Activated CD4-positive, alpha-beta memory T cell treated with anti-CD3 and anti-CD28 coated beads, Interleukin-2, amount 10 ng/mL, durations not matched to agents 7 days and 5 days (primary cell): Measurements from ENCODE around the gene IL22RA2. TPM values are rescaled to one million over a fixed set of nuclear protein-coding genes. Genes with fewer than 3 reads are reported as not detected.

Source experiments
- CTCF ChIA-PET: fragments of 350-600 bp; sonication (Branson Sonifier 250); formaldehyde crosslinking; loops from one replicate; lab custom pipeline; 2021; ENCODE audit warnings: antibody characterized with exemption, inconsistent platforms; lab: Charles Lee
- POLR2A ChIA-PET: fragments of 350-600 bp; sonication (Branson Sonifier 250); formaldehyde crosslinking; loops from one replicate; lab custom pipeline; 2021; ENCODE audit warnings: antibody characterized with exemption; lab: Charles Lee
- DNase-seq: peaks from one replicate; pipeline ENCODE4 v3.0.0-alpha.2; 2020
- H3K27ac Mint-ChIP-seq: one replicate; pipeline ENCODE4 v1.8.0; 2021; ENCODE audit warnings: mild to moderate bottlenecking, mixed read lengths
- H3K27me3 Mint-ChIP-seq: one replicate; pipeline ENCODE4 v1.8.0; 2021; ENCODE audit warnings: mixed read lengths
- H3K36me3 Mint-ChIP-seq: one replicate; pipeline ENCODE4 v1.8.0; 2021; ENCODE audit warnings: low read depth, mixed read lengths
- H3K4me1 Mint-ChIP-seq: one replicate; pipeline ENCODE4 v1.8.0; 2021; ENCODE audit warnings: mixed read lengths
- H3K4me3 Mint-ChIP-seq: one replicate; pipeline ENCODE4 v1.8.0; 2021; ENCODE audit warnings: mild to moderate bottlenecking, mixed read lengths
- H3K9me3 Mint-ChIP-seq: one replicate; pipeline ENCODE4 v1.8.0; 2021; ENCODE audit warnings: mixed read lengths
- total RNA-seq, 2 experiments: library from RNA; stranded (reverse); gene quantifications; one replicate each; pipeline ENCODE4 v1.2.3, GENCODE V29; 2021

The IL22RA2 gene
- total RNA-seq, 2 experiments from 2014 or later: not detected

GRCh38 chr6:137156650-137157049 is 16.8 kb downstream of the IL22RA2 start:
- Mint-ChIP-seq H3K4me3 (no peak overlapping the region), H3K4me1 (peaks cover 21% of the 10 kb centered on the region), H3K9me3 (peaks cover 24% of the 10 kb centered on the region), H3K36me3 (peaks cover 16% of the 10 kb centered on the region), H3K27ac (no peak overlapping the region), H3K27me3 (peaks cover 16% of the 10 kb centered on the region)
- ChIA-PET POLR2A (interaction anchor here (1.4 kb wide), 1 partner anchor 9 kb away, joined by 7 read pairs; no protein-coding TSS in a partner anchor), CTCF (interaction anchor here (0.8 kb wide), 1 partner anchor 9 kb away, joined by 3 read pairs; no protein-coding TSS in a partner anchor)
- no peak for DNase-seq

GRCh38 chr6:137155830-137156229 is 17.6 kb downstream of the IL22RA2 start:
- Mint-ChIP-seq H3K4me3 (peak overlapping the region; percentile 32), H3K27ac (peak overlapping the region; percentile 73), H3K9me3 (peaks cover 30% of the 10 kb centered on the region), H3K4me1 (peaks cover 21% of the 10 kb centered on the region), H3K27me3 (peaks cover 13% of the 10 kb centered on the region), H3K36me3 (peaks cover 19% of the 10 kb centered on the region)
- POLR2A ChIA-PET: interaction anchor here (1.4 kb wide), 1 partner anchor 10 kb away, joined by 7 read pairs; no protein-coding TSS in a partner anchor
- DNase-seq: peak; percentile 59
- CTCF ChIA-PET: interaction anchor here (0.8 kb wide), 1 partner anchor 9 kb away, joined by 3 read pairs; no protein-coding TSS in a partner anchor

- Mint-ChIP-seq H3K4me3 (no peak overlapping the region), H3K27ac (no peak overlapping the region), H3K36me3 (peaks cover 6% of the 10 kb centered on the region), H3K9me3 (peaks cover 15% of the 10 kb centered on the region), H3K4me1 (peaks cover 5% of the 10 kb centered on the region), H3K27me3 (peaks cover 17% of the 10 kb centered on the region)
- CTCF ChIA-PET: interaction anchor here (0.7 kb wide), 2 partner anchors 15 to 74 kb away, joined by 3 read pairs; no protein-coding TSS in a partner anchor
- POLR2A ChIA-PET: interaction anchor here (0.6 kb wide), 1 partner anchor 165 kb away, joined by 3 read pairs; no protein-coding TSS in a partner anchor
- no peak for DNase-seq
Measured at GRCh38 chr6:137150072-137150471, 23.4 kb downstream of the IL22RA2 start.

GRCh38 chr6:137149035-137149393 is 24.4 kb downstream of the IL22RA2 start:
- peaks cover 6% of the 10 kb centered on the region for H3K36me3 Mint-ChIP-seq
- H3K4me3 Mint-ChIP-seq: no peak overlapping the region
- no peak for DNase-seq
- no peaks in the 10 kb centered on the region for H3K4me1 Mint-ChIP-seq
- H3K9me3 Mint-ChIP-seq: peaks cover 15% of the 10 kb centered on the region
- ChIA-PET CTCF (no interaction called here), POLR2A (no interaction called here)
- H3K27me3 Mint-ChIP-seq: peaks cover 17% of the 10 kb centered on the region
- no peak overlapping the region for H3K27ac Mint-ChIP-seq

- no peak overlapping the region for H3K27ac Mint-ChIP-seq
- H3K27me3 Mint-ChIP-seq: peaks cover 17% of the 10 kb centered on the region
- POLR2A ChIA-PET: no interaction called here
- DNase-seq: no peak
- H3K36me3 Mint-ChIP-seq: peaks cover 6% of the 10 kb centered on the region
- H3K4me3 Mint-ChIP-seq: no peak overlapping the region
- H3K4me1 Mint-ChIP-seq: no peaks in the 10 kb centered on the region
- CTCF ChIA-PET: no interaction called here
- peaks cover 10% of the 10 kb centered on the region for H3K9me3 Mint-ChIP-seq
Measured at GRCh38 chr6:137148306-137149034, 25.0 kb downstream of the IL22RA2 start.

GRCh38 chr6:137147195-137147594 is 26.2 kb downstream of the IL22RA2 start:
- Mint-ChIP-seq H3K9me3 (peaks cover 7% of the 10 kb centered on the region), H3K4me3 (no peak overlapping the region), H3K4me1 (no peaks in the 10 kb centered on the region), H3K36me3 (peaks cover 6% of the 10 kb centered on the region), H3K27me3 (peaks cover 17% of the 10 kb centered on the region), H3K27ac (no peak overlapping the region)
- no peak for DNase-seq
- ChIA-PET CTCF (interaction anchor here (0.6 to 1.1 kb wide), 2 partner anchors 19 to 414 kb away, joined by 3 to 4 read pairs; no protein-coding TSS in a partner anchor), POLR2A (no interaction called here)

- CTCF ChIA-PET: no interaction called here
- POLR2A ChIA-PET: no interaction called here
- Mint-ChIP-seq H3K27ac (no peak overlapping the region), H3K4me3 (no peak overlapping the region), H3K4me1 (no peaks in the 10 kb centered on the region), H3K9me3 (peaks cover 4% of the 10 kb centered on the region), H3K36me3 (peaks cover 5% of the 10 kb centered on the region), H3K27me3 (peaks cover 14% of the 10 kb centered on the region)
- DNase-seq: no peak
Measured at GRCh38 chr6:137146206-137146605, 27.2 kb downstream of the IL22RA2 start.

- no peaks in the 10 kb centered on the region for H3K4me1 Mint-ChIP-seq
- H3K27me3 Mint-ChIP-seq: peaks cover 12% of the 10 kb centered on the region
- H3K36me3 Mint-ChIP-seq: peaks cover 2% of the 10 kb centered on the region
- H3K4me3 Mint-ChIP-seq: no peak overlapping the region
- H3K9me3 Mint-ChIP-seq: no peaks in the 10 kb centered on the region
- POLR2A ChIA-PET: no interaction called here
- CTCF ChIA-PET: no interaction called here
- H3K27ac Mint-ChIP-seq: no peak overlapping the region
- no peak for DNase-seq
Measured at GRCh38 chr6:137145421-137145820, 28.0 kb downstream of the IL22RA2 start.

- no peaks in the 10 kb centered on the region for H3K4me1 Mint-ChIP-seq
- no peak overlapping the region for H3K27ac Mint-ChIP-seq
- POLR2A ChIA-PET: no interaction called here
- H3K36me3 Mint-ChIP-seq: peaks cover 8% of the 10 kb centered on the region
- H3K27me3 Mint-ChIP-seq: peaks cover 22% of the 10 kb centered on the region
- H3K9me3 Mint-ChIP-seq: peaks cover 11% of the 10 kb centered on the region
- CTCF ChIA-PET: interaction anchor here (1.3 kb wide), 1 partner anchor 42 kb away, joined by 3 read pairs; no protein-coding TSS in a partner anchor
- H3K4me3 Mint-ChIP-seq: no peak overlapping the region
- DNase-seq: no peak
Measured at GRCh38 chr6:137136065-137136464, 37.4 kb downstream of the IL22RA2 start.

GRCh38 chr6:137134483-137134882 is 39.0 kb downstream of the IL22RA2 start:
- Mint-ChIP-seq H3K4me1 (no peaks in the 10 kb centered on the region), H3K9me3 (peaks cover 11% of the 10 kb centered on the region), H3K27ac (no peak overlapping the region), H3K36me3 (peaks cover 8% of the 10 kb centered on the region), H3K4me3 (no peak overlapping the region), H3K27me3 (peaks cover 24% of the 10 kb centered on the region)
- ChIA-PET CTCF (interaction anchor here (1.3 kb wide), 1 partner anchor 40 kb away, joined by 3 read pairs; no protein-coding TSS in a partner anchor), POLR2A (no interaction called here)
- DNase-seq: no peak

GRCh38 chr6:137133122-137133521 is 40.3 kb downstream of the IL22RA2 start:
- Mint-ChIP-seq H3K4me3 (no peak overlapping the region), H3K27me3 (peaks cover 26% of the 10 kb centered on the region), H3K36me3 (peaks cover 8% of the 10 kb centered on the region), H3K9me3 (peaks cover 14% of the 10 kb centered on the region), H3K4me1 (no peaks in the 10 kb centered on the region), H3K27ac (no peak overlapping the region)
- CTCF ChIA-PET: interaction anchor here (0.6 kb wide), 1 partner anchor 1734 kb away, joined by 5 read pairs; no protein-coding TSS in a partner anchor
- no peak for DNase-seq
- POLR2A ChIA-PET: no interaction called here

- no peak for DNase-seq
- H3K36me3 Mint-ChIP-seq: no peaks in the 10 kb centered on the region
- CTCF ChIA-PET: no interaction called here
- H3K9me3 Mint-ChIP-seq: peaks cover 7% of the 10 kb centered on the region
- H3K27ac Mint-ChIP-seq: no peak overlapping the region
- no peak overlapping the region for H3K4me3 Mint-ChIP-seq
- POLR2A ChIA-PET: no interaction called here
- no peaks in the 10 kb centered on the region for H3K4me1 Mint-ChIP-seq
- peaks cover 9% of the 10 kb centered on the region for H3K27me3 Mint-ChIP-seq
Measured at GRCh38 chr6:137126875-137127485, 46.5 kb downstream of the IL22RA2 start.

GRCh38 chr6:137123078-137123477 is 50.4 kb downstream of the IL22RA2 start:
- POLR2A ChIA-PET: no interaction called here
- peaks cover 16% of the 10 kb centered on the region for H3K9me3 Mint-ChIP-seq
- DNase-seq: no peak
- no peak overlapping the region for H3K27ac Mint-ChIP-seq
- peaks cover 11% of the 10 kb centered on the region for H3K4me1 Mint-ChIP-seq
- no peak overlapping the region for H3K4me3 Mint-ChIP-seq
- no peaks in the 10 kb centered on the region for H3K27me3 Mint-ChIP-seq
- CTCF ChIA-PET: interaction anchor here (0.9 kb wide), 1 partner anchor 29 kb away, joined by 3 read pairs; no protein-coding TSS in a partner anchor
- peaks cover under 1% of the 10 kb centered on the region for H3K36me3 Mint-ChIP-seq
